Osteoblast (primary cell): ENCODE measurements around the gene STX8. TPM values are rescaled to one million over a fixed set of nuclear protein-coding genes. Genes with fewer than 3 reads are reported as not detected.

Experiments used
- DNase-seq: peaks from one replicate; pipeline ENCODE4 v3.0.0; 2011; ENCODE audit warnings: low spot score, mixed read lengths; ENCODE audit not compliant: insufficient read length; ENCODE audit errors: missing footprints
- H2AFZ ChIP-seq: 2 replicates; pipeline ENCODE4 v1.6.0; 2011; ENCODE audit warnings: mild to moderate bottlenecking, low read length
- H3K27ac ChIP-seq: 2 replicates; pipeline ENCODE4 v1.5.1; 2011; ENCODE audit warnings: mild to moderate bottlenecking, low read depth, low read length, moderate library complexity
- H3K27me3 ChIP-seq: 2 replicates; pipeline ENCODE4 v1.6.0; 2012; ENCODE audit warnings: mild to moderate bottlenecking, control low read depth, inconsistent platforms, low read length, moderate library complexity; ENCODE audit not compliant: insufficient read depth
- H3K36me3 ChIP-seq: 2 replicates; pipeline ENCODE4 v1.5.1; 2011; ENCODE audit warnings: mild to moderate bottlenecking, low read length, control low read depth, moderate library complexity; ENCODE audit not compliant: insufficient read depth
- H3K4me1 ChIP-seq: 2 replicates; pipeline ENCODE4 v1.5.1; 2011; ENCODE audit warnings: mild to moderate bottlenecking, low read length, control low read depth, moderate library complexity; ENCODE audit not compliant: insufficient read depth
- H3K4me2 ChIP-seq: 2 replicates; pipeline ENCODE4 v1.6.0; 2011; ENCODE audit warnings: mild to moderate bottlenecking, low read length; ENCODE audit not compliant: insufficient read depth
- H3K4me3 ChIP-seq: fragments of 200-600 bp; sonication (generic); 3 replicates; pipeline ENCODE4 v1.5.1; 2012; ENCODE audit warnings: mild to moderate bottlenecking, low read length, inconsistent platforms; ENCODE audit not compliant: insufficient read depth
- H3K79me2 ChIP-seq: 2 replicates; pipeline ENCODE4 v1.6.0; 2012; ENCODE audit warnings: mild to moderate bottlenecking, low read length, control low read depth, inconsistent platforms; ENCODE audit not compliant: insufficient read depth
- H3K9me3 ChIP-seq: 2 replicates; pipeline ENCODE4 v1.5.1; 2011; ENCODE audit warnings: low read depth, low read length, control low read depth
- H4K20me1 ChIP-seq: 2 replicates; pipeline ENCODE4 v1.6.0; 2012; ENCODE audit warnings: mild to moderate bottlenecking, low read length, control low read depth; ENCODE audit not compliant: insufficient read depth
- CTCF ChIP-seq: IDR thresholded peaks from 2 replicates; pipeline ENCODE4 v1.5.1; 2011; ENCODE audit warnings: mild to moderate bottlenecking, low read depth, low read length, moderate library complexity; ENCODE audit errors: extremely low read depth
- total RNA-seq: library from RNA; depleted of rRNA; stranded (reverse); fragments of >200 nt; gene quantifications from 2 replicates; pipeline ENCODE4 v1.2.3, GENCODE V29; 2012

The STX8 gene
- total RNA-seq, 1 donor, result 72.7 TPM

- Histone ChIP-seq H4K20me1 (no peaks in the 10 kb centered on the region), H3K4me3 (no peak overlapping the region), H3K27me3 (no peaks in the 10 kb centered on the region), H3K27ac (peak overlapping the region; percentile 81), H3K4me1 (peaks cover 16% of the 10 kb centered on the region), H3K9me3 (no peaks in the 10 kb centered on the region), H3K4me2 (peak overlapping the region; percentile 43), H3K36me3 (no peaks in the 10 kb centered on the region), H2AFZ (peak overlapping the region; percentile 7), H3K79me2 (no peaks in the 10 kb centered on the region)
- DNase-seq, result peak; percentile 77
- no peak for TF ChIP-seq CTCF
Observed at GRCh38 chr17:9371019-9371418, 204.6 kb downstream of the STX8 start.

- DNase-seq, result no peak
- Histone ChIP-seq H3K4me1 (peaks cover 16% of the 10 kb centered on the region), H3K36me3 (no peaks in the 10 kb centered on the region), H3K4me2 (peak overlapping the region; percentile 43), H3K27me3 (no peaks in the 10 kb centered on the region), H4K20me1 (no peaks in the 10 kb centered on the region), H3K27ac (peak overlapping the region; percentile 81), H3K9me3 (no peaks in the 10 kb centered on the region), H2AFZ (no peak overlapping the region), H3K79me2 (no peaks in the 10 kb centered on the region), H3K4me3 (no peak overlapping the region)
- TF ChIP-seq CTCF, result no peak
Observed at GRCh38 chr17:9370467-9370866, 205.2 kb downstream of the STX8 start.

GRCh38 chr17:9368631-9369030 lies 207.0 kb downstream of the STX8 start:
- H4K20me1 ChIP-seq, result peaks cover 2% of the 10 kb centered on the region
- H3K4me2 ChIP-seq, result no peak overlapping the region
- no peaks in the 10 kb centered on the region for H3K79me2 ChIP-seq
- no peaks in the 10 kb centered on the region for H3K9me3 ChIP-seq
- no peak overlapping the region for H3K4me3 ChIP-seq
- H3K27me3 ChIP-seq, result no peaks in the 10 kb centered on the region
- peaks cover 23% of the 10 kb centered on the region for H3K4me1 ChIP-seq
- DNase-seq, result no peak
- no peak for TF ChIP-seq CTCF
- no peaks in the 10 kb centered on the region for H3K36me3 ChIP-seq
- no peak overlapping the region for H3K27ac ChIP-seq
- H2AFZ ChIP-seq, result no peak overlapping the region

GRCh38 chr17:9367156-9367555 lies 208.5 kb downstream of the STX8 start:
- Histone ChIP-seq H3K4me1 (peaks cover 26% of the 10 kb centered on the region), H3K4me2 (no peak overlapping the region), H3K27me3 (no peaks in the 10 kb centered on the region), H3K36me3 (no peaks in the 10 kb centered on the region), H3K4me3 (no peak overlapping the region), H3K27ac (no peak overlapping the region), H3K79me2 (no peaks in the 10 kb centered on the region), H3K9me3 (no peaks in the 10 kb centered on the region), H4K20me1 (peaks cover 4% of the 10 kb centered on the region), H2AFZ (no peak overlapping the region)
- no peak for DNase-seq
- TF ChIP-seq CTCF, result no peak
